ENCODE data around the gene TLE6. TPM values are rescaled to one million over a fixed set of nuclear protein-coding genes. Genes with fewer than 3 reads are reported as not detected.
A peak's percentile ranks its signal among the peaks of the same experiment; 100 is the strongest.

The TLE6 gene
- total RNA-seq, 1 donor from 2014 or later, result 10.6 TPM

DNA sequence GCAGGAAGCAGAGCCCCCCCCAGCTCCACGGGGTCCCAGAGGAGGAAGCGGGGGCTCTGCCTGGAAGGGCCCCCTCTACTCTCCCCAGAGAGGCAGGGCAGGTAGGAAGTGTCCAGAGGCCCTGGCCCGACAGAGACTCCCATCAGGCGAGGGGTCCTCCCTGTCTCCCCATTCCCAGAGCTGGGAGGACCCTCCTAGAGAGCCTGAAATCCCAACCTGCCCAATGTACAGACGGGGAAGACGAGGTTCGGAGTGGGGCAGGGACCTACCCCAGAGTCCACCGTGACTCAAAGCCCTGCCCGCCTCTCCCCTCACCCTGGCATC lies 50.6 kb downstream of the TLE6 start:
- TF ChIP-seq POLR2A (IDR thresholded peaks at IDR 0.05) (no peak), POLR2AphosphoS5 (IDR thresholded peaks at IDR 0.05; ENCODE audit: insufficient read depth in 1 of 2, low read depth in 1 of 2) (no peak), CTCF (IDR thresholded peaks at IDR 0.05) (no peak)
- Histone ChIP-seq H3K36me3 (no peaks in the 10 kb centered on the region), H3K27me3 (no peaks in the 10 kb centered on the region), H3K9me3 (no peaks in the 10 kb centered on the region), H3K4me1 (peaks cover 19% of the 10 kb centered on the region), H3K27ac (peak overlapping the region; percentile 55), H3K4me3 (peak overlapping the region; percentile 64 to 79)
- DNase-seq (ENCODE audit: extremely low spot score in 2 of 2), result no peak
- intact Hi-C loops (cut with DNase I), result no loop called here

- Histone ChIP-seq H3K27me3 (no peaks in the 10 kb centered on the region), H3K36me3 (no peaks in the 10 kb centered on the region), H3K9me3 (no peaks in the 10 kb centered on the region), H3K4me1 (peaks cover 19% of the 10 kb centered on the region), H3K27ac (peak overlapping the region; percentile 55), H3K4me3 (peak overlapping the region; percentile 64 to 79)
- no peak for DNase-seq (ENCODE audit: extremely low spot score in 2 of 2)
- intact Hi-C loops (cut with DNase I), result no loop called here
- TF ChIP-seq POLR2AphosphoS5 (IDR thresholded peaks at IDR 0.05; ENCODE audit: insufficient read depth in 1 of 2, low read depth in 1 of 2) (no peak), CTCF (IDR thresholded peaks at IDR 0.05) (no peak), POLR2A (IDR thresholded peaks at IDR 0.05) (no peak)
Observed at GRCh38 chr19:3028305-3029064, 51.1 kb downstream of the TLE6 start.

GRCh38 chr19:3029065-3029923 lies 51.9 kb downstream of the TLE6 start, which contains the start of gene TLE2:
TLE2 (minus strand) TSS chr19:3029280; CDS start chr19:3028904, 376 bp downstream.
- H3K4me3 ChIP-seq, result peak within 1 kb of the TSS; percentile 64 to 79
- no peaks in the 10 kb centered on the region for H3K36me3 ChIP-seq
- intact Hi-C loops (cut with DNase I), result no loop called here
- no peak for TF ChIP-seq CTCF (IDR thresholded peaks at IDR 0.05)
- no peak for TF ChIP-seq POLR2A (IDR thresholded peaks at IDR 0.05)
- no peak for TF ChIP-seq POLR2AphosphoS5 (IDR thresholded peaks at IDR 0.05; ENCODE audit: insufficient read depth in 1 of 2, low read depth in 1 of 2)
- no peaks in the 10 kb centered on the region for H3K9me3 ChIP-seq
- H3K4me1 ChIP-seq, result peaks cover 23% of the 10 kb centered on the region
- peak within 1 kb of the TSS; percentile 55 for H3K27ac ChIP-seq
- no peak for DNase-seq (ENCODE audit: extremely low spot score in 2 of 2)
- H3K27me3 ChIP-seq, result no peaks in the 10 kb centered on the region

GRCh38 chr19:3031607-3031867 lies 54.2 kb downstream of the TLE6 start:
- TF ChIP-seq POLR2AphosphoS5 (IDR thresholded peaks at IDR 0.05; ENCODE audit: insufficient read depth in 1 of 2, low read depth in 1 of 2), result no peak
- no peak for TF ChIP-seq POLR2A (IDR thresholded peaks at IDR 0.05)
- TF ChIP-seq CTCF (IDR thresholded peaks at IDR 0.05), result no peak
- Histone ChIP-seq H3K27ac (no peak overlapping the region), H3K4me3 (no peak overlapping the region), H3K4me1 (peaks cover 37% of the 10 kb centered on the region), H3K36me3 (no peaks in the 10 kb centered on the region), H3K9me3 (no peaks in the 10 kb centered on the region), H3K27me3 (no peaks in the 10 kb centered on the region)
- no peak for DNase-seq (ENCODE audit: extremely low spot score in 2 of 2)
- intact Hi-C loops (cut with DNase I), result no loop called here

Measured in vagina (tissue), 2 donors.